ENCODE results near the gene KCNQ1. TPM values are rescaled to one million over a fixed set of nuclear protein-coding genes. Genes with fewer than 3 reads are reported as not detected.

KCNQ1 gene
- total RNA-seq, 6 donors from 2014 or later, result 18.0 to 45.4 (median 32.7) TPM

GRCh38 chr11:2860636-2861035 is 415.8 kb downstream of the KCNQ1 start:
- DNase-seq, result no peak
- ATAC-seq (ENCODE audit: low FRiP score in 2 of 2), result no peak
- no peak for TF ChIP-seq CTCF (IDR thresholded peaks at IDR 0.05)
- Histone ChIP-seq H3K4me1 (peaks cover 10 to 19% (median 12%) of the 10 kb centered on the region in 4 donors), H3K27me3 (peaks cover 0 to 15% (median 6%) of the 10 kb centered on the region in 4 donors), H3K4me3 (no peak overlapping the region), H3K27ac (no peak overlapping the region), H3K36me3 (no peaks in the 10 kb centered on the region), H3K9me3 (no peaks in the 10 kb centered on the region)
- 88% methylated on average over 7 of the region's 7 CpGs for WGBS, 2 donors

- H3K4me3 ChIP-seq, result peak overlapping the region in 3 of 4 donors; percentile 25 to 35 (median 30)
- 0 to 11% methylated on average over 3 to 50 of the region's 96 CpGs for WGBS, 2 donors
- H3K36me3 ChIP-seq, result no peaks in the 10 kb centered on the region
- no peak for TF ChIP-seq POLR2A (IDR thresholded peaks at IDR 0.05)
- TF ChIP-seq POLR2AphosphoS5 (IDR thresholded peaks at IDR 0.05), result no peak
- no peak for TF ChIP-seq EP300 (IDR thresholded peaks at IDR 0.05)
- peaks cover 0 to 15% (median 6%) of the 10 kb centered on the region in 4 donors for H3K27me3 ChIP-seq
- peak overlapping the region in 3 of 4 donors; percentile 27 to 45 (median 35) for H3K27ac ChIP-seq
- ATAC-seq (ENCODE audit: low FRiP score in 2 of 2) (peak in 1 of 2 donors; percentile 7), DNase-seq (peak in 1 of 2 donors; percentile 83)
- no peaks in the 10 kb centered on the region for H3K9me3 ChIP-seq
- peaks cover 10 to 19% (median 12%) of the 10 kb centered on the region in 4 donors for H3K4me1 ChIP-seq
These were observed 417.8 kb downstream of the KCNQ1 start for GRCh38 chr11:2862395-2863275.

GRCh38 chr11:2863276-2863618 is 418.4 kb downstream of the KCNQ1 start:
- Histone ChIP-seq H3K36me3 (no peaks in the 10 kb centered on the region), H3K27me3 (peaks cover 0 to 15% (median 6%) of the 10 kb centered on the region in 4 donors), H3K4me1 (peaks cover 10 to 19% (median 12%) of the 10 kb centered on the region in 4 donors), H3K27ac (peak overlapping the region in 3 of 4 donors; percentile 27 to 45 (median 35)), H3K4me3 (peak overlapping the region in 1 of 4 donors; percentile 30), H3K9me3 (no peaks in the 10 kb centered on the region)
- TF ChIP-seq POLR2AphosphoS5 (IDR thresholded peaks at IDR 0.05), result no peak
- TF ChIP-seq CTCF (IDR thresholded peaks at IDR 0.05), result no peak
- TF ChIP-seq EP300 (IDR thresholded peaks at IDR 0.05), result no peak
- no peak for TF ChIP-seq POLR2A (IDR thresholded peaks at IDR 0.05)
- DNase-seq (peak in 1 of 2 donors; percentile 36), ATAC-seq (ENCODE audit: low FRiP score in 2 of 2) (no peak)
- 84 to 93% methylated on average over 11 to 13 of the region's 13 CpGs for WGBS, 2 donors

- Histone ChIP-seq H3K9me3 (no peaks in the 10 kb centered on the region), H3K4me1 (peaks cover 10 to 32% (median 16%) of the 10 kb centered on the region in 4 donors), H3K27ac (no peak overlapping the region), H3K27me3 (peaks cover 0 to 28% (median 13%) of the 10 kb centered on the region in 4 donors), H3K4me3 (no peak overlapping the region), H3K36me3 (no peaks in the 10 kb centered on the region)
- TF ChIP-seq CTCF (IDR thresholded peaks at IDR 0.05), result no peak
- peak in 1 of 2 donors; percentile 56 for TF ChIP-seq POLR2AphosphoS5 (IDR thresholded peaks at IDR 0.05)
- peak in 1 of 2 donors; percentile 50 for DNase-seq
- no peak for ATAC-seq (ENCODE audit: low FRiP score in 2 of 2)
- WGBS, 2 donors, result 81 to 82% methylated on average over 10 of the region's 10 CpGs
These were observed 420.1 kb downstream of the KCNQ1 start for GRCh38 chr11:2864901-2865300.

GRCh38 chr11:2865922-2866577 is 421.2 kb downstream of the KCNQ1 start:
- H3K9me3 ChIP-seq, result no peaks in the 10 kb centered on the region
- H3K4me1 ChIP-seq, result peaks cover 15 to 35% (median 22%) of the 10 kb centered on the region in 4 donors
- ATAC-seq (ENCODE audit: low FRiP score in 2 of 2) (no peak), DNase-seq (no peak)
- H3K27me3 ChIP-seq, result peaks cover 0 to 30% (median 13%) of the 10 kb centered on the region in 4 donors
- H3K4me3 ChIP-seq, result no peak overlapping the region
- no peaks in the 10 kb centered on the region for H3K36me3 ChIP-seq
- no peak overlapping the region for H3K27ac ChIP-seq
- no peak for TF ChIP-seq POLR2AphosphoS5 (IDR thresholded peaks at IDR 0.05)
- no peak for TF ChIP-seq EP300 (IDR thresholded peaks at IDR 0.05)
- no peak for TF ChIP-seq POLR2A (IDR thresholded peaks at IDR 0.05)
- no peak for TF ChIP-seq CTCF (IDR thresholded peaks at IDR 0.05)
- WGBS, 2 donors, result 83 to 84% methylated on average over 11 of the region's 11 CpGs

All from upper lobe of left lung (tissue), 6 donors.